Measurements from ENCODE around the gene BMP2. TPM values are rescaled to one million over a fixed set of nuclear protein-coding genes. Genes with fewer than 3 reads are reported as not detected.

Gene BMP2
- 0.07 and 0.25 TPM in 2 replicates for total RNA-seq

- intact Hi-C loops (cut with micrococcal nuclease) = loop anchor here (5.0 to 10.0 kb wide), 4 partner anchors 327 to 1097 kb away; no protein-coding TSS in a partner anchor
- peak within 1 kb of the TSS; percentile 52 for H3K4me3 Mint-ChIP-seq (ENCODE audit: low read depth)
- no peaks in the 10 kb centered on the region for H3K9me3 Mint-ChIP-seq
- DNase-seq (ENCODE audit: low spot score) = no peak
- no peak within 1 kb of the TSS for H3K27ac Mint-ChIP-seq
- H3K27me3 Mint-ChIP-seq (ENCODE audit: low read depth) = peaks cover 46% of the 10 kb centered on the region
- H3K4me1 Mint-ChIP-seq (ENCODE audit: low read depth) = peaks cover 2% of the 10 kb centered on the region
- no peaks in the 10 kb centered on the region for H3K36me3 Mint-ChIP-seq (ENCODE audit: low read depth)
Observed at GRCh38 chr20:6767536-6768227, at the start of gene BMP2. TSS of gene BMP2 (plus strand) at chr20:6767686. CDS start at chr20:6770127, 2,441 bp downstream.

- H3K27me3 Mint-ChIP-seq (ENCODE audit: low read depth) = no peaks in the 10 kb centered on the region
- H3K9me3 Mint-ChIP-seq = peaks cover 16% of the 10 kb centered on the region
- no peak for DNase-seq (ENCODE audit: low spot score)
- intact Hi-C loops (cut with micrococcal nuclease) = no loop called here
- H3K27ac Mint-ChIP-seq = no peak overlapping the region
- H3K4me3 Mint-ChIP-seq (ENCODE audit: low read depth) = no peak overlapping the region
- no peaks in the 10 kb centered on the region for H3K36me3 Mint-ChIP-seq (ENCODE audit: low read depth)
- no peaks in the 10 kb centered on the region for H3K4me1 Mint-ChIP-seq (ENCODE audit: low read depth)
Observed at GRCh38 chr20:6718662-6719368, 48.7 kb upstream of the BMP2 start.

- Mint-ChIP-seq H3K9me3 (peaks cover 16% of the 10 kb centered on the region), H3K36me3 (ENCODE audit: low read depth) (no peaks in the 10 kb centered on the region)
- intact Hi-C loops (cut with micrococcal nuclease) = no loop called here
Observed at GRCh38 chr20:6719369-6719721, 48.1 kb upstream of the BMP2 start.

GRCh38 chr20:6726761-6727160, 40.7 kb upstream of the BMP2 start:
- Mint-ChIP-seq H3K27me3 (ENCODE audit: low read depth) (no peaks in the 10 kb centered on the region), H3K36me3 (ENCODE audit: low read depth) (no peaks in the 10 kb centered on the region), H3K4me3 (ENCODE audit: low read depth) (no peak overlapping the region), H3K27ac (no peak overlapping the region), H3K4me1 (ENCODE audit: low read depth) (no peaks in the 10 kb centered on the region), H3K9me3 (no peaks in the 10 kb centered on the region)
- intact Hi-C loops (cut with micrococcal nuclease) = no loop called here
- no peak for DNase-seq (ENCODE audit: low spot score)

More at GRCh38 chr20:6719369-6719721, 48.1 kb upstream of the BMP2 start:
- Mint-ChIP-seq H3K4me3 (ENCODE audit: low read depth) (no peak overlapping the region), H3K27me3 (ENCODE audit: low read depth) (no peaks in the 10 kb centered on the region), H3K27ac (no peak overlapping the region), H3K4me1 (ENCODE audit: low read depth) (no peaks in the 10 kb centered on the region)
- no peak for DNase-seq (ENCODE audit: low spot score)

- no peaks in the 10 kb centered on the region for H3K27me3 Mint-ChIP-seq (ENCODE audit: low read depth)
- no peak overlapping the region for H3K4me3 Mint-ChIP-seq (ENCODE audit: low read depth)
- no peak for DNase-seq (ENCODE audit: low spot score)
- H3K9me3 Mint-ChIP-seq = no peaks in the 10 kb centered on the region
- H3K27ac Mint-ChIP-seq = no peak overlapping the region
- intact Hi-C loops (cut with micrococcal nuclease) = no loop called here
- no peaks in the 10 kb centered on the region for H3K4me1 Mint-ChIP-seq (ENCODE audit: low read depth)
- H3K36me3 Mint-ChIP-seq (ENCODE audit: low read depth) = no peaks in the 10 kb centered on the region
Observed at GRCh38 chr20:6730672-6731328, 36.7 kb upstream of the BMP2 start.

GRCh38 chr20:6732001-6732447, 35.5 kb upstream of the BMP2 start:
- intact Hi-C loops (cut with micrococcal nuclease) = no loop called here
- no peak for DNase-seq (ENCODE audit: low spot score)
- Mint-ChIP-seq H3K4me3 (ENCODE audit: low read depth) (no peak overlapping the region), H3K4me1 (ENCODE audit: low read depth) (no peaks in the 10 kb centered on the region), H3K27ac (no peak overlapping the region), H3K36me3 (ENCODE audit: low read depth) (no peaks in the 10 kb centered on the region), H3K27me3 (ENCODE audit: low read depth) (no peaks in the 10 kb centered on the region), H3K9me3 (no peaks in the 10 kb centered on the region)

GRCh38 chr20:6732851-6733250, 34.6 kb upstream of the BMP2 start:
- Mint-ChIP-seq H3K27me3 (ENCODE audit: low read depth) (no peaks in the 10 kb centered on the region), H3K27ac (no peak overlapping the region), H3K36me3 (ENCODE audit: low read depth) (no peaks in the 10 kb centered on the region), H3K4me1 (ENCODE audit: low read depth) (no peaks in the 10 kb centered on the region), H3K9me3 (no peaks in the 10 kb centered on the region), H3K4me3 (ENCODE audit: low read depth) (no peak overlapping the region)
- DNase-seq (ENCODE audit: low spot score) = no peak
- intact Hi-C loops (cut with micrococcal nuclease) = no loop called here

- Mint-ChIP-seq H3K36me3 (ENCODE audit: low read depth) (no peaks in the 10 kb centered on the region), H3K27ac (no peak overlapping the region), H3K4me1 (ENCODE audit: low read depth) (no peaks in the 10 kb centered on the region), H3K9me3 (no peaks in the 10 kb centered on the region), H3K27me3 (ENCODE audit: low read depth) (no peaks in the 10 kb centered on the region), H3K4me3 (ENCODE audit: low read depth) (no peak overlapping the region)
- DNase-seq (ENCODE audit: low spot score) = no peak
- intact Hi-C loops (cut with micrococcal nuclease) = no loop called here
Observed at GRCh38 chr20:6733965-6734364, 33.5 kb upstream of the BMP2 start.

GRCh38 chr20:6735942-6736845, 31.3 kb upstream of the BMP2 start:
- H3K9me3 Mint-ChIP-seq = no peaks in the 10 kb centered on the region
- no peak for DNase-seq (ENCODE audit: low spot score)
- no peaks in the 10 kb centered on the region for H3K27me3 Mint-ChIP-seq (ENCODE audit: low read depth)
- intact Hi-C loops (cut with micrococcal nuclease) = no loop called here
- H3K4me3 Mint-ChIP-seq (ENCODE audit: low read depth) = no peak overlapping the region
- no peaks in the 10 kb centered on the region for H3K36me3 Mint-ChIP-seq (ENCODE audit: low read depth)
- no peaks in the 10 kb centered on the region for H3K4me1 Mint-ChIP-seq (ENCODE audit: low read depth)
- H3K27ac Mint-ChIP-seq = no peak overlapping the region

GRCh38 chr20:6739406-6739805, 28.1 kb upstream of the BMP2 start:
- H3K9me3 Mint-ChIP-seq = no peaks in the 10 kb centered on the region
- no peaks in the 10 kb centered on the region for H3K36me3 Mint-ChIP-seq (ENCODE audit: low read depth)
- intact Hi-C loops (cut with micrococcal nuclease) = no loop called here
- no peak overlapping the region for H3K27ac Mint-ChIP-seq
- no peak for DNase-seq (ENCODE audit: low spot score)
- no peaks in the 10 kb centered on the region for H3K27me3 Mint-ChIP-seq (ENCODE audit: low read depth)
- no peaks in the 10 kb centered on the region for H3K4me1 Mint-ChIP-seq (ENCODE audit: low read depth)
- H3K4me3 Mint-ChIP-seq (ENCODE audit: low read depth) = no peak overlapping the region

- intact Hi-C loops (cut with micrococcal nuclease) = no loop called here
- no peaks in the 10 kb centered on the region for H3K27me3 Mint-ChIP-seq (ENCODE audit: low read depth)
- no peaks in the 10 kb centered on the region for H3K4me1 Mint-ChIP-seq (ENCODE audit: low read depth)
- no peak overlapping the region for H3K27ac Mint-ChIP-seq
- H3K9me3 Mint-ChIP-seq = no peaks in the 10 kb centered on the region
- no peaks in the 10 kb centered on the region for H3K36me3 Mint-ChIP-seq (ENCODE audit: low read depth)
- no peak overlapping the region for H3K4me3 Mint-ChIP-seq (ENCODE audit: low read depth)
- no peak for DNase-seq (ENCODE audit: low spot score)
Observed at GRCh38 chr20:6740096-6740495, 27.4 kb upstream of the BMP2 start.

- intact Hi-C loops (cut with micrococcal nuclease) = no loop called here
- no peaks in the 10 kb centered on the region for H3K27me3 Mint-ChIP-seq (ENCODE audit: low read depth)
Observed at GRCh38 chr20:6744180-6744579, 23.3 kb upstream of the BMP2 start.

More at GRCh38 chr20:6744180-6744579, 23.3 kb upstream of the BMP2 start:
- Mint-ChIP-seq H3K27ac (no peak overlapping the region), H3K4me3 (ENCODE audit: low read depth) (no peak overlapping the region), H3K4me1 (ENCODE audit: low read depth) (no peaks in the 10 kb centered on the region), H3K9me3 (no peaks in the 10 kb centered on the region), H3K36me3 (ENCODE audit: low read depth) (no peaks in the 10 kb centered on the region)
- no peak for DNase-seq (ENCODE audit: low spot score)

Measured in activated T-helper 2 cell treated with anti-CD3 and anti-CD28 coated beads, Interferon-gamma antibody, Interleukin-2, Interleukin-4, amounts not matched to agents 10 μg/mL and 5 μg/mL and 100 μg/mL, durations not matched to agents 14 hours and 24 hours and 36 hours (primary cell).